GM18507 (cell line): ENCODE measurements around the gene BANF1.
"Not testable (repeated sequence)": the region's sequence is repeated elsewhere in the genome, so short reads cannot be mapped to it uniquely, and the experiment has no call there.

Source experiments
- DNase-seq: peaks from one replicate; pipeline ENCODE4 v3.0.0; 2011; ENCODE audit warnings: low read depth; ENCODE audit not compliant: insufficient read length; ENCODE audit errors: extremely low spot score
- FAIRE-seq: peaks from 2 replicates; lab custom pipeline; 2011; peaks lifted over from hg19 to GRCh38; lab: Jason Lieb, UNC

BANF1 gene

GRCh38 chr11:66008095-66008467 lies 5.8 kb downstream of the BANF1 start:
- FAIRE-seq, result no peak
- DNase-seq, result no peak

- DNase-seq, result no peak
- FAIRE-seq, result no peak
These were observed 6.3 kb downstream of the BANF1 start for GRCh38 chr11:66008468-66009101.

GRCh38 chr11:66010036-66010435 lies 7.7 kb downstream of the BANF1 start:
- not testable (repeated sequence) for FAIRE-seq, DNase-seq

- DNase-seq (no peak), FAIRE-seq (no peak)
These were observed 9.0 kb downstream of the BANF1 start for GRCh38 chr11:66011239-66011784.

GRCh38 chr11:66011785-66012303 lies 9.5 kb downstream of the BANF1 start, which contains the start of gene CST6:
Gene CST6, plus strand, starts transcription at chr11:66012008. Its CDS starts 37 bp downstream, at chr11:66012045.
- DNase-seq (no peak), FAIRE-seq (no peak)

- DNase-seq (no peak), FAIRE-seq (no peak)
These were observed 10.2 kb downstream of the BANF1 start for GRCh38 chr11:66012371-66012945.

- FAIRE-seq (no peak), DNase-seq (no peak)
These were observed 10.9 kb downstream of the BANF1 start for GRCh38 chr11:66012946-66013761.

GRCh38 chr11:66013762-66014100 lies 11.4 kb downstream of the BANF1 start:
- DNase-seq (no peak), FAIRE-seq (no peak)

GRCh38 chr11:66014804-66015453 lies 12.6 kb downstream of the BANF1 start:
- FAIRE-seq (no peak), DNase-seq (no peak)

GRCh38 chr11:66015454-66015881 lies 13.2 kb downstream of the BANF1 start:
- FAIRE-seq (no peak), DNase-seq (no peak)

- no peak for FAIRE-seq
- no peak for DNase-seq
These were observed 13.9 kb downstream of the BANF1 start for GRCh38 chr11:66015936-66016792.

- no peak for FAIRE-seq
- no peak for DNase-seq
These were observed 14.5 kb downstream of the BANF1 start for GRCh38 chr11:66016793-66017177.

- FAIRE-seq, result no peak
- no peak for DNase-seq
These were observed 15.0 kb downstream of the BANF1 start for GRCh38 chr11:66017321-66017720.

- DNase-seq, result no peak
- no peak for FAIRE-seq
These were observed 17.9 kb downstream of the BANF1 start for GRCh38 chr11:66020212-66020611.

- DNase-seq, result no peak
- FAIRE-seq, result no peak
These were observed 18.5 kb downstream of the BANF1 start for GRCh38 chr11:66020618-66021357.

- peak; percentile 59 for FAIRE-seq
- DNase-seq, result peak; percentile 74
These were observed 20.3 kb downstream of the BANF1 start for GRCh38 chr11:66022401-66023185.

GRCh38 chr11:66023186-66023440 lies 20.8 kb downstream of the BANF1 start:
- not testable (repeated sequence) for FAIRE-seq

More at GRCh38 chr11:66023186-66023440, 20.8 kb downstream of the BANF1 start:
- not testable (repeated sequence) for DNase-seq
